Breast epithelium (tissue), 3 donors: ENCODE data around the gene F13B.
"Not testable (repeated sequence)": the region's sequence is repeated elsewhere in the genome, so short reads cannot be mapped to it uniquely, and the experiment has no call there.

Experiments
- CTCF ChIP-seq, 3 donors: fragments of 450-650 bp; IDR thresholded peaks; one replicate each; pipeline ENCODE4 v1.5.1; 2016 to 2017; ENCODE audit warnings: antibody characterized with exemption in 3 of 3, mild to moderate bottlenecking in 3 of 3, moderate library complexity in 3 of 3
- POLR2A ChIP-seq: fragments of 450-650 bp; IDR thresholded peaks from one replicate; pipeline ENCODE4 v1.6.1; 2016; ENCODE audit warnings: antibody characterized with exemption, mild to moderate bottlenecking, moderate library complexity
- POLR2AphosphoS5 ChIP-seq, 3 donors: sonication (generic); formaldehyde crosslinking; IDR thresholded peaks; one replicate each; pipeline ENCODE4 v1.6.1; 2017; ENCODE audit warnings: antibody characterized with exemption in 3 of 3

- TF ChIP-seq CTCF (IDR thresholded peaks at IDR 0.05); POLR2AphosphoS5 (IDR thresholded peaks at IDR 0.05); POLR2A: not testable (repeated sequence)
Measured at GRCh38 chr1:197096971-197097370, 29.9 kb upstream of the F13B start.
